HepG2 (cell line): ENCODE measurements around the gene COX4I2. TPM values are rescaled to one million over a fixed set of nuclear protein-coding genes. Genes with fewer than 3 reads are reported as not detected.

Experiments used
- AKAP8 ChIP-seq: sonication (generic); formaldehyde crosslinking; IDR thresholded peaks from 2 replicates; pipeline ENCODE4 v1.5.1; 2020; ENCODE audit warnings: mild to moderate bottlenecking, missing genetic modification reagents
- CCDC6 ChIP-seq: sonication (generic); formaldehyde crosslinking; IDR thresholded peaks from 2 replicates; pipeline ENCODE4 v1.8.1; 2022; ENCODE audit warnings: mild to moderate bottlenecking, missing genetic modification reagents, moderate library complexity
- CENPX ChIP-seq: sonication (generic); formaldehyde crosslinking; IDR thresholded peaks from 2 replicates; pipeline ENCODE4 v1.9.0; 2021; ENCODE audit warnings: mild to moderate bottlenecking, missing genetic modification reagents, moderate library complexity
- ETS1 ChIP-seq: sonication (generic); formaldehyde crosslinking; IDR thresholded peaks from 2 replicates; pipeline ENCODE4 v1.4.0; 2020; ENCODE audit warnings: missing genetic modification reagents
- ETV6 ChIP-seq: sonication (generic); formaldehyde crosslinking; conservative IDR thresholded peaks from 2 replicates; pipeline ENCODE4 v1.4.0; 2020; ENCODE audit warnings: missing genetic modification reagents
- ISX ChIP-seq: sonication (generic); formaldehyde crosslinking; conservative IDR thresholded peaks from 2 replicates; pipeline ENCODE4 v1.5.0; 2020; ENCODE audit warnings: missing genetic modification reagents
- KDM5A ChIP-seq: fragments of 200-600 bp; sonication (generic); IDR thresholded peaks from 2 replicates; pipeline ENCODE4 v1.7.0; 2018; ENCODE audit warnings: antibody characterized with exemption, mild to moderate bottlenecking, low read length, borderline replicate concordance
- MIXL1 ChIP-seq: IDR thresholded peaks from 2 replicates; pipeline ENCODE4 v1.6.1; 2016
- RAD21 ChIP-seq: fragments of 450-650 bp; formaldehyde crosslinking; IDR thresholded peaks from 2 replicates; pipeline ENCODE4 v1.5.0; 2020; ENCODE audit warnings: mild to moderate bottlenecking
- RCOR2 ChIP-seq: IDR thresholded peaks from 2 replicates; pipeline ENCODE4 v1.6.1; 2016; ENCODE audit warnings: missing biosample characterization, missing genetic modification reagents
- SIN3B ChIP-seq: fragments of 150-350 bp; IDR thresholded peaks from 2 replicates; pipeline ENCODE4 v1.6.1; 2014; ENCODE audit warnings: low read length
- SMAD1 ChIP-seq: sonication (generic); formaldehyde crosslinking; IDR thresholded peaks from 2 replicates; pipeline ENCODE4 v1.4.0; 2020; ENCODE audit warnings: missing genetic modification reagents, low read depth, mild to moderate bottlenecking, borderline replicate concordance
- SRF ChIP-seq: IDR thresholded peaks from 2 replicates; pipeline ENCODE4 v1.6.1; 2011; ENCODE audit warnings: mild to moderate bottlenecking, low read depth, low read length, moderate library complexity
- TAF1 ChIP-seq: sonication (generic); formaldehyde crosslinking; IDR thresholded peaks from 2 replicates; pipeline ENCODE4 v1.4.0; 2020; ENCODE audit warnings: missing genetic modification reagents
- TCF12 ChIP-seq, 2 experiments: fragments of 450-650 bp in 1 of 2; sonication (generic) in 1 of 2; formaldehyde crosslinking in 1 of 2; IDR thresholded peaks; 2 replicates each; pipeline versions ENCODE4 v1.6.1 to v1.8.0; 2017 to 2022; ENCODE audit warnings: antibody characterized with exemption in 1 of 2, mild to moderate bottlenecking in 1 of 2, missing genetic modification reagents in 1 of 2, moderate library complexity in 1 of 2
- TSC22D2 ChIP-seq: sonication (generic); formaldehyde crosslinking; IDR thresholded peaks from 2 replicates; pipeline ENCODE4 v1.5.1; 2020; ENCODE audit warnings: missing genetic modification reagents, mild to moderate bottlenecking, borderline replicate concordance
- XRCC5 ChIP-seq: fragments of 200-400 bp; formaldehyde crosslinking; optimal IDR thresholded peaks from 2 replicates; pipeline ENCODE3; 2017; ENCODE audit warnings: mild to moderate bottlenecking, low read length
- ZBTB1 ChIP-seq: sonication (generic); formaldehyde crosslinking; IDR thresholded peaks from 2 replicates; pipeline ENCODE4 v1.4.0; 2020; ENCODE audit warnings: missing genetic modification reagents, borderline replicate concordance
- ZNF660 ChIP-seq: sonication (generic); formaldehyde crosslinking; IDR thresholded peaks from 2 replicates; pipeline ENCODE4 v1.5.1; 2020; ENCODE audit warnings: mild to moderate bottlenecking, low read depth, missing genetic modification reagents, borderline replicate concordance
- ZNF674 ChIP-seq: sonication (generic); formaldehyde crosslinking; IDR thresholded peaks from 2 replicates; pipeline ENCODE4 v1.5.0; 2020; ENCODE audit warnings: low read depth, mild to moderate bottlenecking, missing genetic modification reagents
- polyA plus RNA-seq, 8 experiments: library from polyadenylated mRNA; depleted of rRNA in 3 of 8; stranded (reverse) in 7 of 8; unstranded in 1 of 8; fragments of >200 nt; fragmentation: Illumina TruSeq in 4 of 8; extraction: Trizol in 4 of 8; gene quantifications; 2 replicates each; pipeline versions ENCODE4 v1.2.1 to v1.2.3, GENCODE V29; 2011 to 2016; ENCODE audit warnings: low read depth in 4 of 8, missing spikeins in 1 of 8, mixed read lengths in 1 of 8; ENCODE audit not compliant: insufficient read depth in 1 of 8
- total RNA-seq, 5 experiments: library from RNA; depleted of rRNA; stranded (reverse); fragments of >200 nt; fragmentation: Illumina TruSeq; extraction: Trizol; gene quantifications; 2 replicates each; pipeline ENCODE4 v1.2.3, GENCODE V29; 2016; ENCODE audit warnings: low read depth in 1 of 5
- TF ChIP-seq, protein P1 (sequence below): sonication (generic); formaldehyde crosslinking; IDR thresholded peaks from 2 replicates; pipeline ENCODE4 v1.5.0; 2020; ENCODE audit warnings: missing genetic modification reagents
- TF ChIP-seq, protein P2 (sequence below), 2 experiments: sonication (generic) in 1 of 2; formaldehyde crosslinking in 1 of 2; IDR thresholded peaks; 2 replicates each; pipeline versions ENCODE4 v1.5.1 to v1.6.1; 2011 to 2020; ENCODE audit warnings: borderline replicate concordance in 1 of 2, low read depth in 1 of 2, low read length in 1 of 2, mild to moderate bottlenecking in 1 of 2, missing genetic modification reagents in 1 of 2, moderate library complexity in 1 of 2

Gene COX4I2
- total and polyA plus RNA-seq, 2 of the 13 experiments (the other 11 are each of a cell fraction or from before 2014, with no cell fraction given), result 1.1 TPM; not detected in 1

GRCh38 chr20:31605031-31605901 lies 32.4 kb upstream of the COX4I2 start, which contains the start of gene ID1 (continued):
- TF ChIP-seq SMAD1 (CRISPR knock-in tag) (peak; percentile 97; the same call in 1 of the 2 replicates), SIN3B (peak; percentile 79; the same call in 1 of the 2 replicates), ETS1 (CRISPR knock-in tag) (no peak), XRCC5 (peak; percentile 82), ISX (CRISPR knock-in tag) (peak; percentile 71), CENPX (CRISPR knock-in tag) (no peak), ZNF660 (CRISPR knock-in tag) (no peak; the same call in 1 of the 2 replicates), RCOR2 (CRISPR knock-in tag) (peak; percentile 32; the same call in 1 of the 2 replicates), ETV6 (CRISPR knock-in tag) (peak; percentile 49), SRF (0 out of 2 replicates have a peak, but pooled peaks have one; percentile 36), KDM5A (no peak; the same call in 1 of the 2 replicates), MIXL1 (peak; percentile 96; the same call in 1 of the 2 replicates), ZBTB1 (no peak), TAF1 (CRISPR knock-in tag) (peak; percentile 100), AKAP8 (CRISPR knock-in tag) (peak; percentile 95; the same call in 1 of the 2 replicates), RAD21 (CRISPR knock-in tag) (peak; percentile 60), CCDC6 (CRISPR knock-in tag) (peak; percentile 97), TSC22D2 (CRISPR knock-in tag) (peak; percentile 97), TCF12 (IDR thresholded peaks at IDR 0.05) (no peak), TCF12 (CRISPR knock-in tag; IDR thresholded peaks at IDR 0.05) (peak; percentile 93; the same call in 1 of the 2 replicates), ZNF674 (CRISPR knock-in tag) (no peak)
- TF ChIP-seq, protein P1, sequence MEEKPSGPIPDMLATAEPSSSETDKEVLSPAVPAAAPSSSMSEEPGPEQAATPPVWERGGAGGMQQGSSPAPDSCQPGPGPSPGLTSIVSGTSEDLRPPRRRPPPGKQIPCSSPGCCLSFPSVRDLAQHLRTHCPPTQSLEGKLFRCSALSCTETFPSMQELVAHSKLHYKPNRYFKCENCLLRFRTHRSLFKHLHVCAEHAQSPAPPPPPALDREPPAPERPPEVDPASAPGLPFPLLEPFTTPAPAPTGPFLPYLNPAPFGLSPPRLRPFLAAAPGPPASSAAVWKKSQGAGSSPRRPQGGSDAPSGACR (CRISPR knock-in tag), result no peak
- TF ChIP-seq, protein P2, sequence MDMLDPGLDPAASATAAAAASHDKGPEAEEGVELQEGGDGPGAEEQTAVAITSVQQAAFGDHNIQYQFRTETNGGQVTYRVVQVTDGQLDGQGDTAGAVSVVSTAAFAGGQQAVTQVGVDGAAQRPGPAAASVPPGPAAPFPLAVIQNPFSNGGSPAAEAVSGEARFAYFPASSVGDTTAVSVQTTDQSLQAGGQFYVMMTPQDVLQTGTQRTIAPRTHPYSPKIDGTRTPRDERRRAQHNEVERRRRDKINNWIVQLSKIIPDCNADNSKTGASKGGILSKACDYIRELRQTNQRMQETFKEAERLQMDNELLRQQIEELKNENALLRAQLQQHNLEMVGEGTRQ (IDR thresholded peaks at IDR 0.05; ENCODE audit: low read depth, low read length), result peak; percentile 14; the same call in 1 of the 2 replicates
- TF ChIP-seq, protein P2 (CRISPR knock-in tag; IDR thresholded peaks at IDR 0.05; ENCODE audit: borderline replicate concordance), result no peak
